ENCODE measurements around the gene ATP4B.

Gene ATP4B

DNA sequence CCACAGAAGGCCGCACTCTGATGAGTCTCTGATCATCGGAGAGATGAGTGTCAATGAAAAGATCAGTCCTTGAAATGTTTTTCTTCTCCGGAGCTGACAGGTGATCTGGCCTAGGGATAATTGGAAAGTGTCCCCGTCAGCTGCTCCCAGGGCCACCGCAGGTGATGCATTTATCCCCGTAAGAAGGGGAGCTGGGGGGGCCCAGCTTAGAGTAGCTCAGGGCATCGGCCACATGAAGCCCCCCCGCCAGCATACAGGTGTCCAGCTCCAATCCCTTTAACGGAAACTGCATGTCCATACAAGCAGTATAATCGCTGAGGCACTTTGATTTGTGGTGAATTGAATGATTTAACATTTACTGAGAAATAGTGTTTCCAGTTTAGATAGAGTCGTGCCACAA is 27.7 kb downstream of the ATP4B start (continued):
- TF ChIP-seq ZNF354C (tag by site-specific recombination; IDR thresholded peaks at IDR 0.05; ENCODE audit: borderline replicate concordance, low read depth) = no peak
- no peak for TF ChIP-seq MZF1 (tag by site-specific recombination; IDR thresholded peaks at IDR 0.05; ENCODE audit: borderline replicate concordance)
- TF ChIP-seq, protein P1, sequence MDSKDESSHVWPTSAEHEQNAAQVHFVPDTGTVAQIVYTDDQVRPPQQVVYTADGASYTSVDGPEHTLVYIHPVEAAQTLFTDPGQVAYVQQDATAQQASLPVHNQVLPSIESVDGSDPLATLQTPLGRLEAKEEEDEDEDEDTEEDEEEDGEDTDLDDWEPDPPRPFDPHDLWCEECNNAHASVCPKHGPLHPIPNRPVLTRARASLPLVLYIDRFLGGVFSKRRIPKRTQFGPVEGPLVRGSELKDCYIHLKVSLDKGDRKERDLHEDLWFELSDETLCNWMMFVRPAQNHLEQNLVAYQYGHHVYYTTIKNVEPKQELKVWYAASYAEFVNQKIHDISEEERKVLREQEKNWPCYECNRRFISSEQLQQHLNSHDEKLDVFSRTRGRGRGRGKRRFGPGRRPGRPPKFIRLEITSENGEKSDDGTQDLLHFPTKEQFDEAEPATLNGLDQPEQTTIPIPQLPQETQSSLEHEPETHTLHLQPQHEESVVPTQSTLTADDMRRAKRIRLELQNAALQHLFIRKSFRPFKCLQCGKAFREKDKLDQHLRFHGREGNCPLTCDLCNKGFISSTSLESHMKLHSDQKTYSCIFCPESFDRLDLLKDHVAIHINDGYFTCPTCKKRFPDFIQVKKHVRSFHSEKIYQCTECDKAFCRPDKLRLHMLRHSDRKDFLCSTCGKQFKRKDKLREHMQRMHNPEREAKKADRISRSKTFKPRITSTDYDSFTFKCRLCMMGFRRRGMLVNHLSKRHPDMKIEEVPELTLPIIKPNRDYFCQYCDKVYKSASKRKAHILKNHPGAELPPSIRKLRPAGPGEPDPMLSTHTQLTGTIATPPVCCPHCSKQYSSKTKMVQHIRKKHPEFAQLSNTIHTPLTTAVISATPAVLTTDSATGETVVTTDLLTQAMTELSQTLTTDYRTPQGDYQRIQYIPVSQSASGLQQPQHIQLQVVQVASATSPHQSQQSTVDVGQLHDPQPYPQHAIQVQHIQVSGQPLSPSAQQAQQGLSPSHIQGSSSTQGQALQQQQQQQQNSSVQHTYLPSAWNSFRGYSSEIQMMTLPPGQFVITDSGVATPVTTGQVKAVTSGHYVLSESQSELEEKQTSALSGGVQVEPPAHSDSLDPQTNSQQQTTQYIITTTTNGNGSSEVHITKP (tag by site-specific recombination; IDR thresholded peaks at IDR 0.05) = no peak
- TF ChIP-seq ZNF175 (tag by site-specific recombination; IDR thresholded peaks at IDR 0.05) = no peak
- no peak for TF ChIP-seq ZBTB7A (tag by site-specific recombination; IDR thresholded peaks at IDR 0.05; ENCODE audit: low read depth)
- TF ChIP-seq, protein P2, sequence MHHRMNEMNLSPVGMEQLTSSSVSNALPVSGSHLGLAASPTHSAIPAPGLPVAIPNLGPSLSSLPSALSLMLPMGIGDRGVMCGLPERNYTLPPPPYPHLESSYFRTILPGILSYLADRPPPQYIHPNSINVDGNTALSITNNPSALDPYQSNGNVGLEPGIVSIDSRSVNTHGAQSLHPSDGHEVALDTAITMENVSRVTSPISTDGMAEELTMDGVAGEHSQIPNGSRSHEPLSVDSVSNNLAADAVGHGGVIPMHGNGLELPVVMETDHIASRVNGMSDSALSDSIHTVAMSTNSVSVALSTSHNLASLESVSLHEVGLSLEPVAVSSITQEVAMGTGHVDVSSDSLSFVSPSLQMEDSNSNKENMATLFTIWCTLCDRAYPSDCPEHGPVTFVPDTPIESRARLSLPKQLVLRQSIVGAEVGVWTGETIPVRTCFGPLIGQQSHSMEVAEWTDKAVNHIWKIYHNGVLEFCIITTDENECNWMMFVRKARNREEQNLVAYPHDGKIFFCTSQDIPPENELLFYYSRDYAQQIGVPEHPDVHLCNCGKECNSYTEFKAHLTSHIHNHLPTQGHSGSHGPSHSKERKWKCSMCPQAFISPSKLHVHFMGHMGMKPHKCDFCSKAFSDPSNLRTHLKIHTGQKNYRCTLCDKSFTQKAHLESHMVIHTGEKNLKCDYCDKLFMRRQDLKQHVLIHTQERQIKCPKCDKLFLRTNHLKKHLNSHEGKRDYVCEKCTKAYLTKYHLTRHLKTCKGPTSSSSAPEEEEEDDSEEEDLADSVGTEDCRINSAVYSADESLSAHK (tag by site-specific recombination; IDR thresholded peaks at IDR 0.05) = no peak
- TF ChIP-seq, protein P3, sequence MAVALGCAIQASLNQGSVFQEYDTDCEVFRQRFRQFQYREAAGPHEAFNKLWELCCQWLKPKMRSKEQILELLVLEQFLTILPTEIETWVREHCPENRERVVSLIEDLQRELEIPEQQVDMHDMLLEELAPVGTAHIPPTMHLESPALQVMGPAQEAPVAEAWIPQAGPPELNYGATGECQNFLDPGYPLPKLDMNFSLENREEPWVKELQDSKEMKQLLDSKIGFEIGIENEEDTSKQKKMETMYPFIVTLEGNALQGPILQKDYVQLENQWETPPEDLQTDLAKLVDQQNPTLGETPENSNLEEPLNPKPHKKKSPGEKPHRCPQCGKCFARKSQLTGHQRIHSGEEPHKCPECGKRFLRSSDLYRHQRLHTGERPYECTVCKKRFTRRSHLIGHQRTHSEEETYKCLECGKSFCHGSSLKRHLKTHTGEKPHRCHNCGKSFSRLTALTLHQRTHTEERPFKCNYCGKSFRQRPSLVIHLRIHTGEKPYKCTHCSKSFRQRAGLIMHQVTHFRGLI (tag by site-specific recombination; IDR thresholded peaks at IDR 0.05) = no peak
- no peak for TF ChIP-seq ZBTB21 (tag by site-specific recombination; IDR thresholded peaks at IDR 0.05)

GRCh38 chr13:113629866-113630265 is 28.1 kb downstream of the ATP4B start:
- no peaks in the 10 kb centered on the region for H3K4me1 ChIP-seq (ENCODE audit: control insufficient read depth, insufficient read depth, low read length)
- TF ChIP-seq, protein P4, sequence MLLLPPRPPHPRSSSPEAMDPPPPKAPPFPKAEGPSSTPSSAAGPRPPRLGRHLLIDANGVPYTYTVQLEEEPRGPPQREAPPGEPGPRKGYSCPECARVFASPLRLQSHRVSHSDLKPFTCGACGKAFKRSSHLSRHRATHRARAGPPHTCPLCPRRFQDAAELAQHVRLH (tag by site-specific recombination; IDR thresholded peaks at IDR 0.05) = no peak
- TF ChIP-seq ZNF350 (tag by site-specific recombination; IDR thresholded peaks at IDR 0.05) (no peak), ZNF610 (tag by site-specific recombination; IDR thresholded peaks at IDR 0.05; ENCODE audit: borderline replicate concordance) (no peak), GLI2 (tag by site-specific recombination; IDR thresholded peaks at IDR 0.05; ENCODE audit: borderline replicate concordance, low read depth) (no peak), PRDM2 (tag by site-specific recombination; IDR thresholded peaks at IDR 0.05; ENCODE audit: borderline replicate concordance) (no peak), BCL11B (tag by site-specific recombination; IDR thresholded peaks at IDR 0.05; ENCODE audit: low read depth) (no peak), ZNF560 (tag by site-specific recombination; IDR thresholded peaks at IDR 0.05; ENCODE audit: borderline replicate concordance) (no peak), BCL11A (tag by site-specific recombination; IDR thresholded peaks at IDR 0.05; ENCODE audit: low read depth) (no peak)
- CTCF ChIA-PET = no interaction called here
- H3K27ac ChIP-seq (ENCODE audit: extremely low read depth, low read depth, low read length) = no peak overlapping the region
- H3K36me3 ChIP-seq (ENCODE audit: control insufficient read depth in 2 of 2, insufficient read depth in 1 of 2, low read length in 2 of 2) = peaks cover 0 to 100% of the 10 kb centered on the region in 2 experiments; a peak in 2 of 3 replicates
- no peaks in the 10 kb centered on the region for H3K9me3 ChIP-seq (ENCODE audit: control insufficient read depth, insufficient read depth, low read depth, low read length)
- H3K4me3 ChIP-seq (ENCODE audit: low read depth, low read length) = no peak overlapping the region
- POLR2A ChIA-PET = no interaction called here
